ENCODE data around the gene DST.

The DST gene

DNA sequence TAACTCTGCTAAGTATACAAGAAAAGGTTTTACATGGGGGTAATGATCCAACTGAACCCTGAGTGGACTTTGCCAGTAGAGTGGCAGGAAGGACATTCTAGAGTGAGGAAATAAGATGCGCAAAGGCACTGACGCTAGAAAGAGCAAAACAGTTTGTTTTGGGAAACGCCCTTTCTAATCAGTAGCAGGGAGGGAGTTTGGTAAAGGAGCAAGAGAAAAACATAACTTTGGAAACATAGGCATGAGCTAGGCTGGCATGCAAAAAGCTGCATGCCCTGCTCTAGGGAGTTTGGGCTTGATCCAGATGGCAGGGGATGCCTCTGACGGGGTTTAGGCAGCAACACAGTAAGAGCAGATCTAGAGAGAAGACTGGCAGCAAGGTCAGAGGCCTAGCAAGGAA is 135.2 kb downstream of the DST start:
- Histone ChIP-seq H3K27me3 (ENCODE audit: insufficient read depth, poor library complexity, severe bottlenecking) (no peaks in the 10 kb centered on the region), H3K4me3 (replicated peaks; ENCODE audit: insufficient read depth, low read length) (no peak overlapping the region), H3K27ac (replicated peaks) (no peak overlapping the region)
- TF ChIP-seq, protein P1, sequence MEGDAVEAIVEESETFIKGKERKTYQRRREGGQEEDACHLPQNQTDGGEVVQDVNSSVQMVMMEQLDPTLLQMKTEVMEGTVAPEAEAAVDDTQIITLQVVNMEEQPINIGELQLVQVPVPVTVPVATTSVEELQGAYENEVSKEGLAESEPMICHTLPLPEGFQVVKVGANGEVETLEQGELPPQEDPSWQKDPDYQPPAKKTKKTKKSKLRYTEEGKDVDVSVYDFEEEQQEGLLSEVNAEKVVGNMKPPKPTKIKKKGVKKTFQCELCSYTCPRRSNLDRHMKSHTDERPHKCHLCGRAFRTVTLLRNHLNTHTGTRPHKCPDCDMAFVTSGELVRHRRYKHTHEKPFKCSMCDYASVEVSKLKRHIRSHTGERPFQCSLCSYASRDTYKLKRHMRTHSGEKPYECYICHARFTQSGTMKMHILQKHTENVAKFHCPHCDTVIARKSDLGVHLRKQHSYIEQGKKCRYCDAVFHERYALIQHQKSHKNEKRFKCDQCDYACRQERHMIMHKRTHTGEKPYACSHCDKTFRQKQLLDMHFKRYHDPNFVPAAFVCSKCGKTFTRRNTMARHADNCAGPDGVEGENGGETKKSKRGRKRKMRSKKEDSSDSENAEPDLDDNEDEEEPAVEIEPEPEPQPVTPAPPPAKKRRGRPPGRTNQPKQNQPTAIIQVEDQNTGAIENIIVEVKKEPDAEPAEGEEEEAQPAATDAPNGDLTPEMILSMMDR (IDR thresholded peaks at IDR 0.05; ENCODE audit: insufficient read depth, low read length) = no peak
- TF ChIP-seq GABPA (IDR thresholded peaks at IDR 0.05; ENCODE audit: low read depth) (no peak), POLR2AphosphoS5 (IDR thresholded peaks at IDR 0.05; ENCODE audit: low read depth) (no peak), SPI1 (IDR thresholded peaks at IDR 0.05; ENCODE audit: borderline replicate concordance, low read depth) (no peak)
- TF ChIP-seq, protein P2, sequence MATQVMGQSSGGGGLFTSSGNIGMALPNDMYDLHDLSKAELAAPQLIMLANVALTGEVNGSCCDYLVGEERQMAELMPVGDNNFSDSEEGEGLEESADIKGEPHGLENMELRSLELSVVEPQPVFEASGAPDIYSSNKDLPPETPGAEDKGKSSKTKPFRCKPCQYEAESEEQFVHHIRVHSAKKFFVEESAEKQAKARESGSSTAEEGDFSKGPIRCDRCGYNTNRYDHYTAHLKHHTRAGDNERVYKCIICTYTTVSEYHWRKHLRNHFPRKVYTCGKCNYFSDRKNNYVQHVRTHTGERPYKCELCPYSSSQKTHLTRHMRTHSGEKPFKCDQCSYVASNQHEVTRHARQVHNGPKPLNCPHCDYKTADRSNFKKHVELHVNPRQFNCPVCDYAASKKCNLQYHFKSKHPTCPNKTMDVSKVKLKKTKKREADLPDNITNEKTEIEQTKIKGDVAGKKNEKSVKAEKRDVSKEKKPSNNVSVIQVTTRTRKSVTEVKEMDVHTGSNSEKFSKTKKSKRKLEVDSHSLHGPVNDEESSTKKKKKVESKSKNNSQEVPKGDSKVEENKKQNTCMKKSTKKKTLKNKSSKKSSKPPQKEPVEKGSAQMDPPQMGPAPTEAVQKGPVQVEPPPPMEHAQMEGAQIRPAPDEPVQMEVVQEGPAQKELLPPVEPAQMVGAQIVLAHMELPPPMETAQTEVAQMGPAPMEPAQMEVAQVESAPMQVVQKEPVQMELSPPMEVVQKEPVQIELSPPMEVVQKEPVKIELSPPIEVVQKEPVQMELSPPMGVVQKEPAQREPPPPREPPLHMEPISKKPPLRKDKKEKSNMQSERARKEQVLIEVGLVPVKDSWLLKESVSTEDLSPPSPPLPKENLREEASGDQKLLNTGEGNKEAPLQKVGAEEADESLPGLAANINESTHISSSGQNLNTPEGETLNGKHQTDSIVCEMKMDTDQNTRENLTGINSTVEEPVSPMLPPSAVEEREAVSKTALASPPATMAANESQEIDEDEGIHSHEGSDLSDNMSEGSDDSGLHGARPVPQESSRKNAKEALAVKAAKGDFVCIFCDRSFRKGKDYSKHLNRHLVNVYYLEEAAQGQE (IDR thresholded peaks at IDR 0.05; ENCODE audit: insufficient replicate concordance, low read depth) = no peak
- no peak for DNase-seq (ENCODE audit: low read depth in 1 of 2, low spot score in 1 of 2)

DNA sequence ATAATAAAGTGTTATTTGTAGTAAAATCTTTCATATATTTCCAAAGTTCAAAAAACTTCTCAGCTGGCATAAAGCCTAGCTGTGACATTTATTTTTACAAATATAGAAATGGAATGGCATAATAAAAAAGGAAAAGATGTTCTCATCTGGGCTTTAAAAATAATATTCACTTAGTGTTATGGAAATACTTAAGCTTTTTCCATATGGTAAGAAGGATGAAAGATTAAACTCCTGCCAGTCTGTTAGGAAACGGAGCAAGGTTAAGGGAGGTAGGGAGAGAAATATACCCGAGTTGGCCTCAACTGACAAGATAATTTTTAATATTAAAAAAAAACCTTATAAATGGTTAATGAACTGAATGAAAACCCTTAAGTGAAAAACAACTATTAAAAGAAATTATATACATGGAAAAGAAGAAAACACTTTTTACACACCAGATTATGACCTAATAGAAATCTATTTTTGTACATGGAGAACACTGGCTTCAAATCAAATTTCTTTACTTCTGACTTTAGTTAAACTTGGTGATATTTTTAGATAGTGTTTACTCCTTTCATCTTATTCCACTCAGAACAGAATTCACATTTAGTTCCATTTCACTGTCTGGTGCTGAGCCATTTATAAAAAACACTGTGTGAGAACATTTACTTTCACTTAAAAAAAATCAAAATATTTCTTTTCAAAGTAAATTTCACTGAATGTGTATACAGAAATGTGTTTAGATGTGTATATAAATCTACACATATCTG is 137.0 kb downstream of the DST start:
- Histone ChIP-seq H3K4me3 (replicated peaks; ENCODE audit: insufficient read depth, low read length) (no peak overlapping the region), H3K27me3 (ENCODE audit: insufficient read depth, poor library complexity, severe bottlenecking) (no peaks in the 10 kb centered on the region), H3K27ac (replicated peaks) (no peak overlapping the region)
- no peak for DNase-seq (ENCODE audit: low read depth in 1 of 2, low spot score in 1 of 2)
- TF ChIP-seq, protein P2 (IDR thresholded peaks at IDR 0.05; ENCODE audit: insufficient replicate concordance, low read depth) = no peak
- TF ChIP-seq GABPA (IDR thresholded peaks at IDR 0.05; ENCODE audit: low read depth) (no peak), SPI1 (IDR thresholded peaks at IDR 0.05; ENCODE audit: borderline replicate concordance, low read depth) (no peak), POLR2AphosphoS5 (IDR thresholded peaks at IDR 0.05; ENCODE audit: low read depth) (no peak)
- TF ChIP-seq, protein P1 (IDR thresholded peaks at IDR 0.05; ENCODE audit: insufficient read depth, low read length) = no peak

DNA sequence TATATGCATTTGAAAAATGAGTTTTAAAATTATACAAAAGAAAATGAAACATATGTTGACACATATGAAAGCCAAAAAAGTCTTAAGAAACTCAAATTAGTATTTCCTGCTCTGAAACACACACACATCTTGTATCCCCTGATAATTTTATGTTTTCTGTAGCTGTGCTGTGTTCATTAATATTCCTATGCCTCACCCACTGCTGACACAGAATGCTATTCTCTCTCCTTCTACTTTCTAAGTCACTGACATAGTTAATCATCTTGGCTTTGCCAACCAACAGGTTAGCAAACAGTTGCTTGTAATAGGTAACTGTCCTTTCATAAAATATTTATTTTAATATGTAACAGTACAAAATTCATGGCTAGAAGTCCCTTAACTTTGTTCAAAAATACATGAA is 140.7 kb downstream of the DST start:
- no peaks in the 10 kb centered on the region for H3K27me3 ChIP-seq (ENCODE audit: insufficient read depth, poor library complexity, severe bottlenecking)
- TF ChIP-seq, protein P1 (IDR thresholded peaks at IDR 0.05; ENCODE audit: insufficient read depth, low read length) = no peak
- TF ChIP-seq SPI1 (IDR thresholded peaks at IDR 0.05; ENCODE audit: borderline replicate concordance, low read depth) = no peak
- TF ChIP-seq, protein P2 (IDR thresholded peaks at IDR 0.05; ENCODE audit: insufficient replicate concordance, low read depth) = no peak
- TF ChIP-seq POLR2AphosphoS5 (IDR thresholded peaks at IDR 0.05; ENCODE audit: low read depth) = no peak
- TF ChIP-seq GABPA (IDR thresholded peaks at IDR 0.05; ENCODE audit: low read depth) = no peak
- H3K4me3 ChIP-seq (replicated peaks; ENCODE audit: insufficient read depth, low read length) = no peak overlapping the region
- DNase-seq (ENCODE audit: low read depth in 1 of 2, low spot score in 1 of 2) = no peak
- no peak overlapping the region for H3K27ac ChIP-seq (replicated peaks)
